GM19372 (cell line): ENCODE measurements around the gene WIPF3.
A peak's percentile ranks its signal among the peaks of the same experiment; 100 is the strongest.

Experiments
- ATAC-seq: cut with Tn5 transposase; IDR thresholded peaks from one replicate; pipeline ENCODE4 v1.9.1; 2021; ENCODE audit warnings: mild to moderate bottlenecking, low read depth, moderate library complexity; ENCODE audit not compliant: unreplicated experiment

The WIPF3 gene

DNA sequence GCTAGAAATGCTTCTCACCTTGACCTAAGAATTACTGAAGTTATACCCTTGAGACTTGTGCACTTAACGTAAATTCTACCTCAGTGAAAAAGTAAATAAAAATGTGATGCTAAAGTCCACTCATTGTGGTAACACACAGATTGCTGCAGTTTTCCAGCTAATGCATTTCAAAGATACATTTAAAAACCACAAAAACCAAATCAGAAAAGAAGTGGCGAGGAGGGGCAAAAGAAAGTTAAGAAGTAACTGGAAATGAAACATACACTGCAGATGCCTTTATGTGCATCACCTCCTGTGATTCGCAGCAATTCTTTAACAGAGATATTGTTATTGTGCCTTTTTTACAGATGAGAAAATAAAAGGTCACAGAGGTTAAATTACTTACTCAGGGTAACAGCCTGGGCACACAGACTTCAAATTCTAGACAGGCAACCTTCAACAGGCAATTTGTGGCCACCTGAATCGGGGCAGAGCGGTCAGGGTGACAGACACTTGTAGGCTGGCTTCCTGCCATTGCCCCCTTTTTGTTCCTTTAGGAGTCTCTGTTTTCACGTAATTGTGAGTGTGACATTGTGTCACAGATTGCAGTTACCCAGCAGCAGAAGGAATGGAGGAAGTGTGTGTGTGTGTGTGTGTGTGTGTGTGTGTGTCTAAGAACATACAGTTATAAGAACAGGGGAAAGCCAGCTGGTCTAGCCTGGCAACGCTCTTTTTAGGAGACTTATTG, 1.9 kb downstream of the WIPF3 start:
- no peak for ATAC-seq

DNA sequence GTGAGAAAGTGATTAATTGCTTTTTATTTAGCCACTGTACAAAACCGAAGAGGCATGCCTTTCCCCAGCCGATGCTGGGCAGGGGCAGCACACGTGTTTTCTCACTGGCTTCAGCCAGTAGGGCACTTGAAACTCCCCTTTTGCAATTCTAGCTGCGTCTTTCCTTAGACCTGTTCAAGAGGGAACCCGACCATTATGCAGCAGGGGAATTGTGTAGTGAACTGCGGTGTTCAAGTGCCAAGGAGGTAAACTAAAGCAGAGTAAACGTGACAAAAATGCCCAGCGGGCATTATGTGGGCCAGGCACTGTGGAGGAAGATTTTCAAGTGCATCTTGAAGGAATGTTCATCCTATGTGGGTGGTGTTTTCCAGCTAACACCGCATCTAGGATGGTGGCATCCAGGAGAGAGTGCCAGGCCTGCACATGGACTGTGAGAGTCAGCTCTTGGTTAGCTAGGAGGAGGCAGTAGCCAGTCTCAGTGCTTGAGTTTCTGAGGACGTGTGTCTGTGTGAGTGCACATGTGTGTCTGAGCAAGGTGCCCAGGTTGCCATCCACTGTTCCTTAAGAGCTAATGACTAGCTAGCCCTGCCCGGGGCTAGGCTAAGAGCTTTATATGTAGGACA, 3.3 kb downstream of the WIPF3 start:
- no peak for ATAC-seq

DNA sequence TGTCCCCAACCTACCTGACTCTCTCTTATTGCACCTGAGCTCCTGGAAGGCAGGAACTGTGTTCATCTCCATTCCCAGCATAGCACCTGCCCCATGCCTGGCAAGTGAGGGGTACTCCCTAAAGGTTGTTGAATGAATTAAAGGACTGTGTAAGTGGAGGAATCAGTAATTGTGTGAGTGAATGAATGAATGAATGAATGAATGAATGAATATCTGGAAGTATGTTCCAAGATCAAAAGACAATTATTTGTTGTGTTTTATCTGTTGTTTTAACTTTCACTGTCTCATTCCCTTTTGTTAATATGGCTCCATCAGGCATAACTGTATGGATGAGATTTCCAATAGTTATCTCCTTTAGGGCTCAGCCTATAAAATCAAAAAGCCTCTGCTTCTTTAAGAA, 4.0 kb downstream of the WIPF3 start:
- ATAC-seq, result no peak

DNA sequence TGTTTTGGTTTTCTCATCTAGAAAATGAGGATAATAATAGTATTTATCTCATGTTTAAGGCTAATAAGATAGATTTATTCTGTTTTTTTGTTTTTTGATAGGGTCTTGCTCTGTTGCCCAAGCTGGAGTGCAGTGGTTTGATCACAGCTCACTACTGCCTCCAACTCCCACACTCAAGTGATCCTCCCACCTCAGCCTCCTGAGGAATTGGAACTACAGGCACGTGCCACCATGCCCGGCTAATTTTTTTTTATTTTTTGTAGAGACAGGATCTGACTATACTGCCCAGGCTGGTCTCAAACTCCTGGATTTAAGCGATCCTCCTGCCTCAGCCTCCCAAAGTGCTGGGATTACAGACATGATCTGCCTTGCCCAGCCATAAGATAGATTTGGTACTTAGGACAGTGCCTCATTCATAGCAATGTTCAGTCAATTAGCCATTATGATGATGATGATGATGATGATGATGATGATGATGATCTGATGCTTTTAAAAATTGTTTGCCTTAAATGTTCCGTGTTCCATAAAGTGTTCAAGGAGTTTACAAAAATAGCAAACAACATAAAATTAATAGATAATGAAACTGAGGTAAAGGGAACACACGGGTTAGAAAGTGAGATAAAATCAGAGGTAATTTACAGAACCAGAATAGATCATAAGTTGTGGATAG, 4.6 kb downstream of the WIPF3 start:
- ATAC-seq, result no peak

DNA sequence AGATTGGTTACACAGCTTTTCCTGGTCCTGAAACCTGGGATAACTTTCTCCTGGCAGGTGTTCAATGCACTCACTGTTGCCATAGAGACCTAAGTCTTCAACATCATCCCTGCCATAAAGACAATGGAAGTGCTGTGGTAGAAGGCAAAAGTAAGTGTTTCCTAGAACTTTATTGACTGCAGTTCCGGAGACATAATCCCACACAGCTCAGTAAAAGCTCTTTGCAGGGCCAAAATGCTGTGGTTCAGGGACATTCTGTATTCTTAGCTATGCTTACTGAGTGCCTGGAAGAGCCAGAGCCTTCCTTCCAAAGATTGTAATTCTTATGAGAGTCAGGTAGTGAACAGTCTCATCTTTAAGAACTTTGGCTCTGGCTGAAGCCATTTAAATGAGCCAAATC, 5.3 kb downstream of the WIPF3 start:
- ATAC-seq, result no peak

DNA sequence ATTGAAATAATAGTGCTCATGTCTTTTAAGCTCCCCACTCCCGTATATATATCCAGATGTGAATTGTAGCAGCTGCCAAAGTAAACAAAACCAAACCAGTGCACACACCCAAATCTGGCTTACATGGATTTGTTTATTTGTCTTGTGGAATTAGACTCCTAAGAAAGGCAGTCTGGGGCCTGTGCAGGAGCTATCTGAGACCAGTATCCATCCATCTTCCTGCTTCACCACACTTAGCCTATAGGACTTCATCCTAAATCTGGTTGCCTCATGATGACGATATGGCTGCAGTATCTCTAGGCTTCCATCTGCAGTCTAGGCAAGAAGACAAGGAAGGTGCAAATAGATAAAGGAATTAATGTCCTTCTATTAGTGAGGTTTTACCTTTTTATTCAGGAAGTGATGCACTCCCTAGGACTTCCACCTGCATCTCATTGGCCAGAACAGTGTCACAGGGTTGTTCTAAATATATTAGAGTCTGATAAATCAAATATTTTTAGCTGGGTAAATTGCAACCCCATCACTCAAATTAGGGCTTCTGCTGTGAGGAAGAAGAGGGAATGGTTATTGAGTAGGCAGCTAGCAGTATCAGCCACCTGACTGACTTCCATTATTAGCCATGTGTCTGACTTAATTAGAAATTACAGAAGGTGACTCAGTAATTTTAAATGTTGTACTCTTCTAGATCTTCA, 6.0 kb downstream of the WIPF3 start:
- ATAC-seq, result no peak

DNA sequence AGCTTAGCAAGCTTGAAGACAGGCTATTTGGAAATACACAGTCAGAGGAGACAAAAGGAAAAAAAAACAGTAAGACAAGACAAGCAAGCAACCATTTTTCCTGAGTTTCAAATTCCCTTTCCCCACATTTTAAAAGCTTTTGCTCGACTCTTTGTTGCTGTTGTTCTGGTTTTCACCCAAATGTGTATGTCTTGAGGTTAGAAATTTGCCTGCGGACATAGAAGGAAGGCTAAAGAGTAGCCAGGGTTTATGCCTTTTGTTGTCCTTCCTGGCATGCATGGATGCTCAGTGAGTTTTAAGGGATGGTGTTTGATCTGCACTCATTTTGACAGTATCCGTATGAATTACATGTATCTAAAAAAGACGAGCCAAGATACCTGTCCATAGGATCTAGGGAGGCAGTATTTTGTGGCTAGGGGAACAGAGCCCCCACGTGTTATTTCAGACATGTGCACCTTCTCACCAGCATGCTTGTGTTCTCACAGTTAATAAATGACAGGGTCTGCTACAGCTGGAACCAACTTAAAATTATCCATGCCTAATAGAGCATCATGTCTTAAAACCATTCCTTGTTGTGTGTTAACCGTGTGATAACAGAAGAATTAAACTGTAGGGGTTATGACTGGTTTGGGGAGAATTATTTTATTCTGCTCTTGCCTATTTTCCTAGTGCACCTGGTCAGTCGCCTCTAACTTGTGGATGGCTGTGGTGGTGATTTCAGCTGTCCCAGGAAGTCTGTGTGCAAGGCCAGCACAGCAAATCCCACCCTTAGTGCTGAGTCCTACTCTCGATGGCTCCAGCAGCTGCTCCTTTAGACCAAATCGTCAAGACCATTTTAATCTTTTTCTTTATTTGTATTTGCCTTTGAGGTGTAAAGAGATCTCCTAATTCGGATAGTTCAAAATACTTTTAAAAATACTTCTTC, 9.1 kb downstream of the WIPF3 start:
- ATAC-seq, result no peak

DNA sequence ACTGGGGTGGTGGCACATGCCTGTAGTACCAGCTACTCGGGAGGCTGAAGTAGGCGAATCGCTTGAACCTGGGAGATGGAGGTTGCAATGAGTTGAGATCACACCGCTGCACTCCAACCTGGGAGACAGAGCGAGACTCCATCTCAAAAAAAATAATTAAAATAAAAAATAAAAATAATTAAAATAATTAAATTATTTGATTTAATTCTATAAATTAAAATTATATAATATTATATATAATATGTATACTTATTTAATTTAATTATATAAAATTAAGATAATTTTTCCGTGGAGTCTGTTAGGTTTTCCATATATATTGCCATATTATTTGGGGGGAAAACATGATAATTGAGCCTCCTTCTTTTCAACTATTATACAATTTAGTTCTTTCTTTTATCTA, 12.0 kb downstream of the WIPF3 start:
- no peak for ATAC-seq

DNA sequence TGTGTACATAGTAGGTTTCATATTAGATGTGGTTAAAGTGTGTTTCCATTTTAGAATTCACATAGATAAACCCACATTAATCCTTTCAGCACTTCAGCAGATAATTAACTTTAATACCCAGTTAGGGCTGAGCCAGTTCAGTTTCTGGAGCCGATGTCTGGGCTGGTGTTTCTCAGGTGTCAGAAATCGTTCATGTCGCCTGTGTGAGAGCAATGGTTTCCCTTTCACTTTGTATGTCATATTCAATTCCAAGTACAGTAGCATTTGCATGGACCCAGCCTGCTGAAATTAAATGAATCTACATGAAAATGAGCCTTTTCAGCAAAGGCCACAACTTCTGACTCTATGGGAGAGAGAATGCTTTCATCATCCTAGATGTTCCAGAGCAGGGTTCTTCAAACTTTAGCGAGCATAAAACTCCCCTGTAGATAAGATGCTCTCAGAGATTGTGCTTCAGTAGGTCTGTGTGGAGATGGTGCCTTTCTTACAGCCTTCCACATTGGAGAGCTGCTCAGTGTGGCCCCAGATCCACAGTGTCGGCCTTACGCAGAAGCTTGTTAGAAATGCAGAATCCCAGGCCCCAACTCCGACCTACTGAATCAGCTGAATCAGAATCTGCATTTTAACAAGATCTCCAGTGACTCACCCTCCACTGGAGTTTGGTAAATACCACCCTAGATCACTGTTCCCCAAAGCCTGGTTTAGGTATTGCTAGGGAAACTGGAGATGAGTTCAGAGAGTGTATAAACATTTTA, 19.6 kb downstream of the WIPF3 start:
- peak; percentile 80 for ATAC-seq

DNA sequence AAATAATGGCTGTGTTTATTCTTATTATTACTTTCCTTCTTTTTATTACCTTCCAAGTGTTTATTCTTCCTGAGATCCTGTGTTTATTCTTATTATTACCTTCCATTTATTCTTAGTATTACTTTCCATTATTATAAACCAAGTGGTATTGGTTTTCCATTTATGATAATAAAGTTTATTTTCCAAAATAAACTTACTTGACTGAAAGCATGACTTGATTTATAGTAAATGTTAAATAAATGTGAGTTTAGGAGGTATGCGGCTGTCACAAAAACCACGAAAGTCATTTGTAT, 20.2 kb downstream of the WIPF3 start:
- ATAC-seq, result no peak

DNA sequence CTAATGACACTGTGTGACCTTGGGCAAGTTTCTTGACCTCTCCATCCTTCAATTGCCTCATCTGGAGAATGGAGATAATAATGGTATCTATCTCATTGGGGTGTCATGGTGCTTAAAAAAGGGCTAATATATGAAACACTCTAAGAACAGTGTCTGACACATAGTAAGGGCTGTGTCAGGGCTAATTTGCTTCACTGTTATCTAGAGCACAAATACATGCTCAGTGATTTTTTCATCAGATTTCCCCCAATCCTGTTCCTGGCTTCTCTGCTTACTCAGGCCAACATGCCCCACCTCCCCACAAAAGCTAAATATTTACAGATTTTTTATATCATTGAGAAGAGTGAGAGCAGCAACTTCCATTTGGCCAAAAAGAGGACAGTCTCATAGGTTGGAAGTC, 20.6 kb downstream of the WIPF3 start:
- ATAC-seq, result no peak

DNA sequence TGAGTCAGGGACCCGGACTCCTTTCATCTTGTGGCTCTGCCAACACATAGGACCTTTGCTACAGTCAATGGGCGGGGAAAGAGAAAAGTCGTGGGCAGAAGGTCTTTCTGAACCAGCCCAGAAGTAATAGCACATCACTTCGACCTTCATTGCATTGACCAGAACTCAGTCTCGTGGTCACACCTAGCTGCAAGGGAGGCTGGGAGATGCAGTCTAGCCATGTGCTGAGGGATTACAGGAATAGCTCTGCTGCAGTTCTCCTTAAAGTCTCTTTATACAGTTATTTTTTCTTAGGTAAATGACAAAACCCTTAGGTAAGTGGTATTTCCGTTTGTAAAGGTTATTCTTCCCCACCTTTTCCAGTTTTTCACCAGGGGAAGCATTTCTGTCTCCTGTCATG, 25.4 kb downstream of the WIPF3 start:
- no peak for ATAC-seq

DNA sequence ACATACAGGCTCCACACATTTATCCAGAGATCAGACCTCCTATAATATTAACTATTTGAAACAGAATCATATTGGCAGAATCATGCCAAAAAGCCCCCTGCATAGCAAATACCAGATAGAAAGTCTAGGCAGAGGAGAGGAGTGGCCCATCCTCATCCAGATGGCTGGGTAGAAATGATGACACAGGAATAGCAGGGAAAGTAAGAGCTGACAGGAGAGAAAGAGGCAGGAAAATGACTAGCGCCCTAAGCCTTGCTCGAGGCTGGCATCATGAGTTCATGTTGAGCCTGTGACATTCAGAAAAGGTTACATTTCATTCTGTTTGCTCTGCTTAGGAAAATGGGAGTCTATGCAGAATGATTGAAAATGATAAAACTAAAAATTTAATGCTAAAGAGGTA, 27.6 kb downstream of the WIPF3 start:
- no peak for ATAC-seq

DNA sequence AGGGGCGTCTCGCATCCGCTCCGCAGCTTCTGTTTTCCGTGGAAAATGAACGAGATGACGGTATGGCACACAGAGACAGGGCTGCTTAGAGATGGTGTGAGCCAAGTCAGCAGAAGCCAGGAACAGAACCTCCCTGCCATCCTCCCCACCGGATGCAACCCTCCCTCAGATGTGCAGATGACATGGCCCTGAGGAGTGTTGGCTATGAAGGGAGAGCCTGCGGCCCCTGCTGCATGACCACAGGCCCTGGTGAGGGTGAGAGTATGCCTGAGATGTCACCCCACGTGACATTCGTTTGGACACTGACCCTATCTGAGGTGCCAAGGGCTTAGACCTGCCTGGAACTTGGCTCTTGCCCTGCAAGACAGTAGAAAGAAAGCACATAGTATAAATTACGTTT, 29.4 kb downstream of the WIPF3 start:
- ATAC-seq, result no peak

DNA sequence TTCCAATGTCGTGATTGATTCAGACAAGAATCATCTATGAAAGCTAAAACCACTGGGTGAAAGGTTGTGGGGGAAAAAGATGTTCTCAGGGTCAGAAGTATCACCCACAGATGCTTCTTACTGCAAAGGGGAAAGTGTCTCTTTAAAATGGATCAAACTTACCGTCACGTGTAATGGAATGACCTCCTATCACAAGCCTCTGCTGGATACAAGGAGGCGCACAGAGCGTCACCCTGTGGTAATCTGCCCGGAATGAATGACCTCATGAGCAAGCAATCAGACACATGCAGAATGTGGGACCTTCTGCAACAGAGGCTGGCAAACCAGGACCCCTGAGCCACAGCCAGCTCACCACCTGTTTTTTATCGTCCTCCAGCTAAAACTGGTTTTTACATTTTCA, 33.0 kb downstream of the WIPF3 start:
- ATAC-seq, result no peak

DNA sequence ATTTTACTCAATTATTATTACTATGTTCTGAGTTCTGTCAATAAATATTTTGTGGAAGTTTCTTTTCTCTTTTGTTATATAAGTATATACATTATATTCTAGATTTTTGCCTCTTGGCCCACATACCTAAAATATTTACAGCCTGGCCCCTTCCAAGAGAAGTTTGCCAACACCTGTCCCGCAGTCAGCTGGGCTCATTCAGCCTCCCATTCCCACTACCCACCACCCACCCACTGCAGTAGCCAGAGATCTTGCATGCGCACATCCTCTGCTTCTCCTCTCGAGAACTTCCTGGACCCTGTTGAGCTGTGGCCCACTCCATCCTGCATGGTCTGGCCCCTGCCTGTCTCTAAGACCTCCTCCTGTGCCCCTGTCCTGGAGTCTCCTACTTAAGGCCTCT, 33.6 kb downstream of the WIPF3 start:
- no peak for ATAC-seq

DNA sequence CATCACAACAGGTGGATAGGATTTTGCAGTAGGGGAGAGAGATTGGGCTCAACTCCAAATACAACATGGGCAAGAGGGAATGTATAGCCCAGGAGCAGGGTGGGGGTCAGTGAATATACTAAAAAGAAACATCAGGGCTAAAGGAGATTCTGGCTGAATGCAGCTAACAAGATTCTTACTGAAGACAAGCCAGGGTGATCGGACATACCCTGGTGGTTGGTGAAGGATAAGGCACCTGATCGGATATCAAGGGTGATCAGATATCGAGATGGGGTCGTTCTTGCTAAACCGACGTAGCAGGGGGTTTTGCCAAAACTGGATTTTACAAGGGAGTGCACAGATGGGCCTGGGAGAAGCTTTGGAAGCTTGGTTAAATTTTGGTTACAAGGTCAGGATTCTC, 34.4 kb downstream of the WIPF3 start:
- ATAC-seq, result no peak

DNA sequence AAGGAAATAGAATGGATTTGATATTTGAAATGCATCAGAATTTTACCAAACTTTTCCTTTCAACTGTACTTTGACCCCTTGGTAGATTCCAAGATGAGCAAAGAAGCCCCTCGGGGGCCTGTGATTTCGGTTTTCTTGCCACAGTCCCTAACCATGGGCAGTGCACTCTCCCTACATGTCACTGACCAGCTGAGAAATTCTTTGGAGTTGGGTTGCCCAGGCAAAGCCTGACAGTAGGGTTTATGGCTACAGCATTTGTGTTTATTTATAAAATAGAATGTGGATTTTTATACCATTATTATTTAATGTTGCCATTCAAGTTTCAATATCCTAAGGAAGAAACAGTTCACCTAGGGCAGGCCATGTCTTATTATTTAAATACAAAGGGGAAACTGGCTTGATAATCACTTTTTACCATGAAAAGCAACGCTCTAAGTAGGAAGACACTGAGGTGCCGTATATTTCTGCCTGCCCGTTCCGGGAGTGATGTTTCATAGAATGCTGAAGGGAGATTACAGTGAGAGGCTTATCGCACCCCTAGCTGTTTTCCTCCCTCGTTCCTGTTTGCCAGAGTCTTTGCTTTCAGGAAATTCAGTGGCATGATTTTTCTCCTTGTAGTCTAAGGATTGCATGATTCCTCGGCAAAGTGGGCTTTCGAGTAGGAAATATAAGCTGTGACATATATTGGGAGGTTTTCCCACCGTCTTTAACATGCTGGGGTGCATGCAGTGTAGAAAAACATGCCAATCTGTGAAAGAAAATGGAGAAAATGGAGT, 35.8 kb downstream of the WIPF3 start:
- no peak for ATAC-seq

DNA sequence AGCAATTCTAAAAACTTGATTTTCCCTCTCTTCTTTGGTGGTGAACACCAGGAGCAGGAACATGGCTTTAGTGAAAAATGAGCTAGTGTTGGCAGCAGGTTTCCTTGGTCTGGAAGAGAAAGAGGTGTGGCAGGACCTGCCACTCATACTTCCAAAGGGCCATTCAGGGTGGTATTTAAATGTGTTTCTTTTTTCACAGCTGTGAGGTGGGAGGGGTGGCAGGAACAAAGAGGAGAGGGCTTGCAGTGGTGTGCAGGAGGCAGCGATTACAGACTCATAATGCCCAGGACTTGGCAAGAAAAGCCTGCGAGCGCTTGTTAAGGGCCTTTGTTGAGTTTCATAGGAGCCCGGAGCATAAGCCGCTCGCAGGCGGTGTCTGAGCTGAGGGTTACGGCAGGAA, 36.8 kb downstream of the WIPF3 start:
- ATAC-seq, result no peak
